Uterus (tissue), 4 donors: ENCODE measurements around the gene GLS. TPM values are rescaled to one million over a fixed set of nuclear protein-coding genes. Genes with fewer than 3 reads are reported as not detected.

Experiments used
- DNase-seq, 2 donors: peaks; one replicate each; pipeline ENCODE4 v3.0.0-alpha.2; 2019 to 2020
- H3K27ac ChIP-seq, 2 donors: fragments of 200-600 bp; sonication (generic); 1 replicate in 1 of 2; 2 replicates in 1 of 2; pipeline ENCODE4 v1.5.1; 2016 to 2018
- H3K27me3 ChIP-seq, 2 donors: fragments of 200-600 bp; sonication (generic); one replicate each; pipeline ENCODE4 v1.5.1; 2018 to 2019; ENCODE audit warnings: control low read depth in 1 of 2
- H3K36me3 ChIP-seq, 2 donors: fragments of 200-600 bp; sonication (generic); one replicate each; pipeline ENCODE4 v1.5.1; 2019; ENCODE audit warnings: control low read depth in 1 of 2
- H3K4me1 ChIP-seq, 2 donors: fragments of 200-600 bp; sonication (generic); one replicate each; pipeline ENCODE4 v1.5.1; 2018 to 2019; ENCODE audit warnings: control low read depth in 1 of 2
- H3K4me3 ChIP-seq, 2 donors: fragments of 200-600 bp; sonication (generic); 1 replicate in 1 of 2; 2 replicates in 1 of 2; pipeline ENCODE4 v1.5.1; 2018 to 2019; ENCODE audit warnings: mild to moderate bottlenecking in 1 of 2
- H3K9me3 ChIP-seq, 2 donors: fragments of 200-600 bp; sonication (generic); one replicate each; pipeline ENCODE4 v1.5.1; 2019; ENCODE audit warnings: control low read depth in 1 of 2
- CTCF ChIP-seq, 4 experiments: fragments of 200-600 bp in 2 of 4; fragments of 450-650 bp in 2 of 4; sonication (generic) in 2 of 4; IDR thresholded peaks; one replicate each; pipeline ENCODE4 v1.5.1; 2016 to 2019; ENCODE audit warnings: antibody characterized with exemption in 4 of 4, mild to moderate bottlenecking in 2 of 4, moderate library complexity in 1 of 4
- POLR2A ChIP-seq, 2 donors: fragments of 450-650 bp; IDR thresholded peaks; one replicate each; pipeline ENCODE4 v1.6.1; 2016; ENCODE audit warnings: antibody characterized with exemption in 2 of 2, mild to moderate bottlenecking in 1 of 2, moderate library complexity in 1 of 2
- intact Hi-C: fragments of 100-400 bp; cut with DNase I; formaldehyde crosslinking; loops from one replicate; pipeline ENCODE4 v1.15.1; 2023; ENCODE audit warnings: low total_unique reads
- total RNA-seq, 4 donors: library from RNA; depleted of rRNA in 3 of 4; stranded (reverse); fragments of >200 nt in 3 of 4; gene quantifications; one replicate each; pipeline versions ENCODE4 v1.1.0 to v1.2.4, GENCODE V29; 2014 to 2023
- donor health status: DM: yes; HTN: yes; CAD: no.

The GLS gene
- total RNA-seq, 4 donors from 2014 or later, result 89.7 to 202 (median 156) TPM

GRCh38 chr2:190862571-190862991 is 18.0 kb upstream of the GLS start:
- Histone ChIP-seq H3K27me3 (no peaks in the 10 kb centered on the region), H3K36me3 (no peaks in the 10 kb centered on the region), H3K27ac (no peak overlapping the region), H3K4me1 (no peaks in the 10 kb centered on the region), H3K4me3 (no peak overlapping the region), H3K9me3 (no peaks in the 10 kb centered on the region)
- intact Hi-C loops, result no loop called here
- TF ChIP-seq CTCF (IDR thresholded peaks at IDR 0.05), result no peak
- TF ChIP-seq POLR2A (IDR thresholded peaks at IDR 0.05), result no peak
- no peak for DNase-seq

DNA sequence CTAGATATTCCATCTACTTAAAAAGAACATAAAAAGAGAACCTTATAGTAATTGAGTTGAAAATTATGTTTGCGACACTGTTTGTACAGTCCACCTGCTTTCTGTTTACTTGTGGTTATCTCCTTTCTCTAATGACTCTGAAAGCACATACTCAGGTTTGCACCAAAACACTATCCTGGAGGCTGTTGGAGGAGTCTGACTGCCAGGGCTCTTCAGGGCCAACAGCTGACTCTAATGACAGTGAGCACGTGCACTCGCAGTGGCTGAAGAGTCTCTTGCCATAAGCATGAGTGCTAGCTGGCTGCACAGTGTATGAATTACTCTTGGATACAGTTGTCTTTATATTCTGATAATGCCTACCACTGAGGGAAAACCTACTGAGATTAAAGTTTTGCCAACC is 16.7 kb upstream of the GLS start:
- Histone ChIP-seq H3K27ac (peak overlapping the region in 1 of 2 donors; percentile 31), H3K9me3 (no peaks in the 10 kb centered on the region), H3K27me3 (no peaks in the 10 kb centered on the region), H3K4me1 (no peaks in the 10 kb centered on the region), H3K36me3 (no peaks in the 10 kb centered on the region), H3K4me3 (no peak overlapping the region)
- intact Hi-C loops, result no loop called here
- no peak for DNase-seq
- TF ChIP-seq CTCF (IDR thresholded peaks at IDR 0.05) (no peak), POLR2A (IDR thresholded peaks at IDR 0.05) (no peak)

- Histone ChIP-seq H3K27ac (peak overlapping the region in 1 of 2 donors; percentile 31), H3K4me3 (no peak overlapping the region), H3K9me3 (no peaks in the 10 kb centered on the region), H3K4me1 (no peaks in the 10 kb centered on the region), H3K36me3 (no peaks in the 10 kb centered on the region), H3K27me3 (no peaks in the 10 kb centered on the region)
- no peak for TF ChIP-seq POLR2A (IDR thresholded peaks at IDR 0.05)
- TF ChIP-seq CTCF (IDR thresholded peaks at IDR 0.05), result no peak
- intact Hi-C loops, result no loop called here
- DNase-seq, result no peak
Measured at GRCh38 chr2:190864375-190864774, 16.2 kb upstream of the GLS start.

DNA sequence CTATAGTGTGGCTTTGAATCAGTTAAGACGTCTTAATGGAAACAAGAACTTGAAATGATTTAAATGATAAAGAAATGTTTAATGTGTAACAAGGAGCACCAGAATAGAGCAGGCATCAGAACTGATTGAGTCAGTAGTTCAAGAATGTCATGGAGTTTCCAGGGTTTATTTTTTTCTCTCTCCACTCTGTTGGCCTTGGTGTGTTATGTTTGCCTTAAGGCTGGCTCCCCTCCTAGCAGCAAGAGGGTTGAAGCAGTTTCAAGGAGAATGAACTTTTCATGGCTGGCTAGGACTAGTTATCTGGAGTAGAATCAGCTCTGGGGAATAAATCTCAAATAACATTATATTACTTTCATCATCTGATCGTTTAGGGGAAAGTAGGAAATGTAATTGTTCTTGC is 13.4 kb upstream of the GLS start:
- Histone ChIP-seq H3K9me3 (no peaks in the 10 kb centered on the region), H3K4me1 (no peaks in the 10 kb centered on the region), H3K4me3 (no peak overlapping the region), H3K27me3 (no peaks in the 10 kb centered on the region), H3K27ac (no peak overlapping the region), H3K36me3 (no peaks in the 10 kb centered on the region)
- DNase-seq, result no peak
- TF ChIP-seq POLR2A (IDR thresholded peaks at IDR 0.05) (no peak), CTCF (IDR thresholded peaks at IDR 0.05) (no peak)
- intact Hi-C loops, result no loop called here

- intact Hi-C loops, result no loop called here
- H3K27ac ChIP-seq, result no peak overlapping the region
Measured at GRCh38 chr2:190867832-190868231, 12.8 kb upstream of the GLS start.

More at GRCh38 chr2:190867832-190868231, 12.8 kb upstream of the GLS start:
- H3K4me1 ChIP-seq, result no peaks in the 10 kb centered on the region
- no peaks in the 10 kb centered on the region for H3K27me3 ChIP-seq
- no peak for TF ChIP-seq POLR2A (IDR thresholded peaks at IDR 0.05)
- TF ChIP-seq CTCF (IDR thresholded peaks at IDR 0.05), result no peak
- no peaks in the 10 kb centered on the region for H3K9me3 ChIP-seq
- no peak overlapping the region for H3K4me3 ChIP-seq
- no peak for DNase-seq
- no peaks in the 10 kb centered on the region for H3K36me3 ChIP-seq
